ENCODE measurements around the gene IGFBP7. TPM values are rescaled to one million over a fixed set of nuclear protein-coding genes. Genes with fewer than 3 reads are reported as not detected.

Gene IGFBP7
- polyA plus RNA-seq, 3 donors: 153 to 699 (median 661) TPM

GRCh38 chr4:57102050-57102624, 8.0 kb downstream of the IGFBP7 start:
- no peak overlapping the region for H3K27ac ChIP-seq (ENCODE audit: low read depth, low read length)
- 30 to 57% (median 33%) methylated on average over 4 of the region's 4 CpGs for WGBS, 3 donors

- WGBS, 3 donors: 24 to 80% (median 72%) methylated on average over 4 of the region's 4 CpGs
Observed at GRCh38 chr4:57100979-57101651, 9.1 kb downstream of the IGFBP7 start.

GRCh38 chr4:57099363-57099762, 10.8 kb downstream of the IGFBP7 start:
- H3K27ac ChIP-seq (ENCODE audit: low read depth, low read length): no peak overlapping the region

More at GRCh38 chr4:57100979-57101651, 9.1 kb downstream of the IGFBP7 start:
- no peak overlapping the region for H3K27ac ChIP-seq (ENCODE audit: low read depth, low read length)

GRCh38 chr4:57098941-57099340, 11.2 kb downstream of the IGFBP7 start:
- H3K27ac ChIP-seq (ENCODE audit: low read depth, low read length): no peak overlapping the region

More at GRCh38 chr4:57099363-57099762, 10.8 kb downstream of the IGFBP7 start:
- 73 to 90% (median 85%) methylated on average over 2 of the region's 2 CpGs for WGBS, 3 donors

GRCh38 chr4:57098415-57098814, 11.8 kb downstream of the IGFBP7 start:
- H3K27ac ChIP-seq (ENCODE audit: low read depth, low read length): no peak overlapping the region
- WGBS, 3 donors: 49 to 65% (median 59%) methylated on average over 5 of the region's 5 CpGs

- WGBS, 3 donors: 79 to 83% (median 80%) methylated on average over 2 of the region's 2 CpGs
- no peak overlapping the region for H3K27ac ChIP-seq (ENCODE audit: low read depth, low read length)
Observed at GRCh38 chr4:57097711-57098110, 12.5 kb downstream of the IGFBP7 start.

- WGBS, 3 donors: 47 to 66% (median 59%) methylated on average over 5 of the region's 5 CpGs
- no peak overlapping the region for H3K27ac ChIP-seq (ENCODE audit: low read depth, low read length)
Observed at GRCh38 chr4:57095956-57096355, 14.2 kb downstream of the IGFBP7 start.

- H3K27ac ChIP-seq (ENCODE audit: low read depth, low read length): no peak overlapping the region
- 74 to 89% (median 88%) methylated on average over 2 of the region's 2 CpGs for WGBS, 3 donors
Observed at GRCh38 chr4:57095245-57095644, 14.9 kb downstream of the IGFBP7 start.

GRCh38 chr4:57094832-57095223, 15.4 kb downstream of the IGFBP7 start:
- 73 to 83% (median 78%) methylated on average over 3 of the region's 3 CpGs for WGBS, 3 donors
- no peak overlapping the region for H3K27ac ChIP-seq (ENCODE audit: low read depth, low read length)

- WGBS, 3 donors: 51 to 75% (median 56%) methylated on average over 6 of the region's 6 CpGs
Observed at GRCh38 chr4:57093845-57094831, 16.0 kb downstream of the IGFBP7 start.

GRCh38 chr4:57091657-57092162, 18.5 kb downstream of the IGFBP7 start:
- WGBS, 3 donors: 45 to 50% (median 46%) methylated on average over 3 of the region's 3 CpGs
- H3K27ac ChIP-seq (ENCODE audit: low read depth, low read length): no peak overlapping the region

More at GRCh38 chr4:57093845-57094831, 16.0 kb downstream of the IGFBP7 start:
- no peak overlapping the region for H3K27ac ChIP-seq (ENCODE audit: low read depth, low read length)

- 44 to 79% (median 48%) methylated on average over 3 of the region's 3 CpGs for WGBS, 3 donors
- no peak overlapping the region for H3K27ac ChIP-seq (ENCODE audit: low read depth, low read length)
Observed at GRCh38 chr4:57090079-57090478, 20.1 kb downstream of the IGFBP7 start.

- H3K27ac ChIP-seq (ENCODE audit: low read depth, low read length): no peak overlapping the region
- 90 to 95% (median 94%) methylated on average over 2 of the region's 2 CpGs for WGBS, 3 donors
Observed at GRCh38 chr4:57089549-57089948, 20.6 kb downstream of the IGFBP7 start.

- H3K27ac ChIP-seq (ENCODE audit: low read depth, low read length): no peak overlapping the region
Observed at GRCh38 chr4:57086031-57086723, 24.0 kb downstream of the IGFBP7 start.

GRCh38 chr4:57085278-57085677, 24.9 kb downstream of the IGFBP7 start:
- no peak overlapping the region for H3K27ac ChIP-seq (ENCODE audit: low read depth, low read length)
- WGBS, 3 donors: 72 to 89% (median 79%) methylated on average over 4 of the region's 4 CpGs

More at GRCh38 chr4:57086031-57086723, 24.0 kb downstream of the IGFBP7 start:
- 60 to 70% (median 68%) methylated on average over 4 of the region's 4 CpGs for WGBS, 3 donors

- 66 to 90% (median 67%) methylated on average over 2 of the region's 2 CpGs for WGBS, 3 donors
- H3K27ac ChIP-seq (ENCODE audit: low read depth, low read length): no peak overlapping the region
Observed at GRCh38 chr4:57084360-57084759, 25.8 kb downstream of the IGFBP7 start.

GRCh38 chr4:57083090-57083489, 27.1 kb downstream of the IGFBP7 start:
- 18 to 27% (median 25%) methylated on average over 2 of the region's 2 CpGs for WGBS, 3 donors

More at GRCh38 chr4:57083090-57083489, 27.1 kb downstream of the IGFBP7 start:
- H3K27ac ChIP-seq (ENCODE audit: low read depth, low read length): no peak overlapping the region
